Putamen (tissue), 1 donor: ENCODE results near the gene ZCCHC13.
"Not testable (repeated sequence)": the region's sequence is repeated elsewhere in the genome, so short reads cannot be mapped to it uniquely, and the experiment has no call there.

ENCODE experiments used
- DNase-seq: peaks from one replicate; pipeline ENCODE4 v3.0.0-alpha.2; 2016; ENCODE audit warnings: low spot score

The ZCCHC13 gene

GRCh38 chrX:74321191-74321590 is 17.2 kb downstream of the ZCCHC13 start:
- no peak for DNase-seq

GRCh38 chrX:74324131-74324530 is 20.2 kb downstream of the ZCCHC13 start:
- DNase-seq: no peak

- DNase-seq: peak; percentile 33
These were observed 21.4 kb downstream of the ZCCHC13 start for GRCh38 chrX:74325130-74326059.

GRCh38 chrX:74338852-74339251 is 34.9 kb downstream of the ZCCHC13 start:
- no peak for DNase-seq

- DNase-seq: no peak
These were observed 36.1 kb downstream of the ZCCHC13 start for GRCh38 chrX:74340051-74340450.

- DNase-seq: not testable (repeated sequence)
These were observed 38.2 kb downstream of the ZCCHC13 start for GRCh38 chrX:74342211-74342610.

GRCh38 chrX:74343343-74344279 is 39.6 kb downstream of the ZCCHC13 start:
- DNase-seq: peak; percentile 50

- DNase-seq: no peak
These were observed 40.3 kb downstream of the ZCCHC13 start for GRCh38 chrX:74344280-74344622.

- DNase-seq: no peak
These were observed 42.1 kb downstream of the ZCCHC13 start for GRCh38 chrX:74346088-74346487.

- DNase-seq: no peak
These were observed 45.4 kb downstream of the ZCCHC13 start for GRCh38 chrX:74349387-74349786.

- DNase-seq: no peak
These were observed 47.8 kb downstream of the ZCCHC13 start for GRCh38 chrX:74351760-74352159.

GRCh38 chrX:74353984-74354383 is 50.0 kb downstream of the ZCCHC13 start:
- DNase-seq: no peak
